Measurements from ENCODE around the gene GPRC5B.

DNA sequence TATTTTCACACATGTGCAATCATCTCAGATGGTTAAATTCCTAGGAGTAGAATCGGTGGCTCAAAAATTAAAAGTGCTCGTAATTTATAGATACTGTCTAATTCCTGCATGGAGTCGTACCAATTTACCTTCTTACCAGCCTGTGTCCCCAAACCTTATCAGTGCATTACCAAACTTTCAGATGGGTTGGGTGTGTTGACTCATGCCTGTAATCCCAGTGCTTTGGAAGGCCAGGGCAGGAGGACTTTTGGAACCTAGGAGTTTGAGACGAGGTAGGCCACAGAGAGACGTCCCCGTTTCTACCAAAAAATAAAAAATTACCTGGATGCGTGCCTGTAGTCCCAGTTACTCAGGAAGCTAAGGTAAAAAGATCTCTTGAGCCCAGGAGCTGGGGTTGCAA lies 34.5 kb upstream of the GPRC5B start:
- TF ChIP-seq RFX5 (IDR thresholded peaks at IDR 0.05; ENCODE audit: borderline replicate concordance, low read depth, low read length) (no peak), POLR2AphosphoS5 (IDR thresholded peaks at IDR 0.05; ENCODE audit: low read depth, low read length) (no peak), EGR1 (IDR thresholded peaks at IDR 0.05; ENCODE audit: borderline replicate concordance, low read depth, low read length) (no peak)
- TF ChIP-seq, protein P1, sequence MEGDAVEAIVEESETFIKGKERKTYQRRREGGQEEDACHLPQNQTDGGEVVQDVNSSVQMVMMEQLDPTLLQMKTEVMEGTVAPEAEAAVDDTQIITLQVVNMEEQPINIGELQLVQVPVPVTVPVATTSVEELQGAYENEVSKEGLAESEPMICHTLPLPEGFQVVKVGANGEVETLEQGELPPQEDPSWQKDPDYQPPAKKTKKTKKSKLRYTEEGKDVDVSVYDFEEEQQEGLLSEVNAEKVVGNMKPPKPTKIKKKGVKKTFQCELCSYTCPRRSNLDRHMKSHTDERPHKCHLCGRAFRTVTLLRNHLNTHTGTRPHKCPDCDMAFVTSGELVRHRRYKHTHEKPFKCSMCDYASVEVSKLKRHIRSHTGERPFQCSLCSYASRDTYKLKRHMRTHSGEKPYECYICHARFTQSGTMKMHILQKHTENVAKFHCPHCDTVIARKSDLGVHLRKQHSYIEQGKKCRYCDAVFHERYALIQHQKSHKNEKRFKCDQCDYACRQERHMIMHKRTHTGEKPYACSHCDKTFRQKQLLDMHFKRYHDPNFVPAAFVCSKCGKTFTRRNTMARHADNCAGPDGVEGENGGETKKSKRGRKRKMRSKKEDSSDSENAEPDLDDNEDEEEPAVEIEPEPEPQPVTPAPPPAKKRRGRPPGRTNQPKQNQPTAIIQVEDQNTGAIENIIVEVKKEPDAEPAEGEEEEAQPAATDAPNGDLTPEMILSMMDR (IDR thresholded peaks at IDR 0.05; ENCODE audit: control extremely low read depth in 1 of 3, insufficient read depth in 1 of 3, low read depth in 1 of 3, low read length in 3 of 3), result no peak
